ENCODE measurements around the gene SMURF2.

The SMURF2 gene

GRCh38 chr17:64503821-64504768 is 158.0 kb downstream of the SMURF2 start:
- no peak for DNase-seq (ENCODE audit: low read depth, low spot score)

DNA sequence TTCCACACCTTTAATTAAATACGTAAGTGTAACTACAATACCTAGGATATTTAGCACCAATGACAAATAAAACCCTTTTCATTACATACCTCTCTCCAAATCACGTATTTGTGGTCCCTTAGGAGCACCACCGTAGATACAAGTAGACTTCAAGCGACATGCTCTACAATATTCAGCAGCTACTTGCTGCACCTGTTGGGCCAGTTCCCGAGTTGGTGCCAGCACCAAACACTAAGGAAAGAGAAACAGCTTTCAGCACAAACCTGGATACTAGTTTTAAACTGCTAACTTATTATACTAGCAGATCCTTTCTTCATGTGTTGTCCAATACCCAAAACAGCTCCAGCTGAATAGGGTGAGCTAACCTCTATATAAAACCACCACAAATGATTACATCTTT is 158.8 kb downstream of the SMURF2 start:
- no peak for DNase-seq (ENCODE audit: low read depth, low spot score)

DNA sequence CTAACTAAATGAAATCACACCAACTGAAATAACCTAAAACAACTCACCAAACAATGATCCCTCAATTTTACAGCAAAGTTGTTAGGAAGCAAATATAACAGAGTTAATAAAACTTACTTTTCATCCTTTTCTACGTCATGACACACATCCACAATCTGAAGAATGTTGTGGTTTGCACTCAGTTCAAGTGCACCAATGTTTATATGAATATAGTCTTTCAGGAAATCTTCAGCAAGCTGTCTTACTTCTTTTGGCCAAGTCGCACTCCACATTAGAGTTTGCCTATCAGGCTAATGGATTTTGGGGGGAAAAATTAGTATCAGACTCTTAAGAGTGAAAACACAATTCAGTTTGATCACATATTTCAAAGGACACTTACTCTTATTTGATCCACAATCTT is 159.3 kb downstream of the SMURF2 start:
- no peak for DNase-seq (ENCODE audit: low read depth, low spot score)

DNA sequence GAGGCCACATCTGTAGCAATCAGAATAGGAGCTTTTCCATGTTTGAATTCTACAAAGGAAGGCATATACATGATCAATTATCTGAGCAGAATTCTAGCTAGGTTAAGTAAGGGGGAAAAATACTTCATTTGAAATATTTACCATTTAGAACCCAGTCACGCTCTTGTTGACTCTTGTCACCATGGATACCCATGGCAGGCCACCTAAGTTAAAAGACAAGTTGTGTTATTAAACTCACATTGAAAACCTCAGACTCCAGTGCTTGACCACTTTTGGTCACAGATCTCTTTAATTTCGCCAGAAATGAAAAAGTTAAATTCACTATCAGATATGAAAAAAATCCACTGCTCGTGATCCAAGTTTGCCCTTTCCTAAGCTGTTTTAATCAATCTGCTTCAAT is 160.1 kb downstream of the SMURF2 start:
- DNase-seq (ENCODE audit: low read depth, low spot score) = no peak

DNA sequence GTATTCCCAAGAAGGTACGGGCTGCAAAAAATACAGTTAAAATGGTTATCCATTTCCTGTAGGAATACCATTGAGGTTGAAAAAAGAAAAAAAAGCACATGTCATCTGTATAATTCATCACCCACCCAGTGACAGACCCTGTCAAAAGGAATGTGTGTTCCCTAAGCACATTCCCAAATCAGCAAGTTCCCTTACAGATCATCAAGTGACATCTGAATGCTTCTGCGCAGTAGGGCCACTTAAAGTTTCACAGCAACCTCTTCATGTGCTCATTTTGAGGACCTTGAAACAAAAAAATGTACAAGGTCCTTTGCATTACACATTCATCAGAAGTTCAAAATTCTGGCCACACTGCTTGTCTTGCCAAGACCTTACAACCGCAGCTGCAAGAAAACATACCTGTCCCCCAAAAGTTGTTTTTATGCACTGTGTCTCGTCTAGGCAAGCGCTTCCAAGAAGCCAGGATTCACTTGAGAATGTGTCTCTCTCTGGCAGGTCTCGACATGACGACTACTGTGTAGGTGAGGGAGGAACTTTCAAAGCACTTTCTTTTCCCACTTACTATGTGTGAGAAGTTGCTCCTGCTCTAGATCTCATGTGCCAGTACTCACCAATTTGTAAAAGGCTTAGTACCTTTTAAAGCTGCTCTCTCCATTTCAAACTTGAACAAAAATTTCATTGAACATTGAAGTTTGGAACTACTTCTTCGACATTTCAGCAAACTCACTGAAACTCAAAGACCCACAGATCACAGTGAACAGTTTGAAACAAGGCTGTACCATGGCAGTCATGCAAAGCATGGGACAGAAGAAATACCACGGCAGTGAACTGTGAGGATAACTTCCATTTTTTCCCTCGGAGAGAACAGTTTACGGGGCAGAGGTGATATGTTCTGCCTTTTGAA is 161.0 kb downstream of the SMURF2 start:
- no peak for DNase-seq (ENCODE audit: low read depth, low spot score)

GRCh38 chr17:64500487-64500859 is 161.6 kb downstream of the SMURF2 start:
- no peak for DNase-seq (ENCODE audit: low read depth, low spot score)

- DNase-seq (ENCODE audit: low read depth, low spot score) = no peak
These were observed 162.2 kb downstream of the SMURF2 start for GRCh38 chr17:64499805-64500486.

DNA sequence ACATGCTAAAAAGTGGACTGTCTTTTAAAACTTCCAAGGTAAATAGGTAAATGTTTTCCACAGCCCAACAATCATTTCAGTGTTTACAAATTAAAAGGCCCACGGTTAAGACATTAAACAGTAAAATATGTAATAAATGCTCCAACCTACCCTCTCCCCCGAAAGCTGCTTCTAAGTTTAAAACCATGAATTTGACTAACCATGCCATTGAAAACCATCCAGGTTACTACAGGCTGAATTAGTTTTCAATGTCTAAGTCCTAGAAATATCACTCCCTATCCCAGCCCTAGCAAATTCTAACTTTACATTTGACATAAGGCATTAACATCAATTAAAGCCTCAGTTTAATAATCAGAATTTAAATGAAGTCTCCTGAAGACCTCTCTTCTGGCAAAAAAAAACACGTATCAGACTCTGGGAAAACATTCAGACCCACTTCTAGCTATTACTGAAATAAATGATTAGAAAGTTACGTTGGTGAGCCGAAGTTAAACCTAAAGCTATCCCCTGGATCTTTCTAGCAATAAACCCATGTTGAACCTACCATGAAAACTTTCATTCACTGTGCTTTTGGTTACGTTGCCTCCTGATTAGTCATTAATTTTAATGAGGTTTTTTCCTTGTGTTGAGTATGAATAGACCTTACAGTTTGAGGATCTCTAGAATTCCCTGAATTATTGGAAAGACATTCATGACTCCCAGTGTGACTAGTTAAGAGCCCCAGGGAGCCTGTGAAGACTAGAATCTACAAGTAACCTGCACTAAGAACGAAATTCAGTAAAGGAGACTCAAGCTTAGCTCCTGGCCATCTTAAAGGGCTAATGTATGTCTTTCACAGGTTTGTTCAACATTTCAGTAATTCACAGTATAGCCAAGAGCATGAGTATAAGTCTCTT is 163.6 kb downstream of the SMURF2 start:
- DNase-seq (ENCODE audit: low read depth, low spot score) = no peak

- DNase-seq (ENCODE audit: low read depth, low spot score) = no peak
These were observed 164.5 kb downstream of the SMURF2 start for GRCh38 chr17:64497565-64498035.

DNA sequence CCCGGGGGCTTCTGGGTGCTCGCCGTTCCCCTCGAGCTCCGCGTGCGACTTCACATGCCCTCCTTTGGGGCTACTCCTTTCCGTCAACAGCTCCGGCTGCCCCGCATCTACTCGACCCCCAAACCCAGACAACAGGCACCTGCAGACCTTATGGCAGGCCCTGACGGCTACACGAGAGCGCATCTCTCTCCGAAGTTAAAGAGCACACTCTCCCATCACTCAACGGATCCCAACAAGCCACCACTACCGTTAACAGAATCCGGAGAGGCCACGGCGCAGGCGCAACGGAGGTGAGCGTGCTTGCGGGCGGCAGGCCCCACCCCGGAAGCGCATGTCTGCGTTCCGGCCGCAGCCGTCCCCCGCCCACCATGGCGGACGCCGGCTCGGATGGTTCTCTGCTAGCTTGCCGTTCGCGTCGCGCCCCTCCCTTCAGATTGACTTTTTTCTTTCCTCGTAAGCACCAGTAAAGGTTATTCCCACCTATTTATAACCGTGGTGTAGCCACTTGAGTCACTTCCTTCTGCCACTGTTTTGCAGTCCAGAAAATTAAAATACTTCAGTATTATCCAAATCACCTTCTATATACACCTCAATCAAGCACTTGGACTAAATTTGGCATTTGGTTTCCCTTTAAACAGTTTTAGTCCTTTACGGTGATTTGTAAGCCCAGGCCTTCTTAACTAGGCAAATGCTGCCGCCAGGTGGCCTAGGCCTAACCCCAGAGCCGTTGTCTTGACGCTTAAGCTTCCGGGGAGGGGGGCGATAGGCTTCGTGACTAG is 165.1 kb downstream of the SMURF2 start, which contains the start of gene POLG2:
Gene POLG2 (minus strand): TSS at position 269 of the 779 bp plus-strand sequence. CDS start 86 bp downstream, at position 183.
- peak; percentile 89 for DNase-seq (ENCODE audit: low read depth, low spot score)

DNA sequence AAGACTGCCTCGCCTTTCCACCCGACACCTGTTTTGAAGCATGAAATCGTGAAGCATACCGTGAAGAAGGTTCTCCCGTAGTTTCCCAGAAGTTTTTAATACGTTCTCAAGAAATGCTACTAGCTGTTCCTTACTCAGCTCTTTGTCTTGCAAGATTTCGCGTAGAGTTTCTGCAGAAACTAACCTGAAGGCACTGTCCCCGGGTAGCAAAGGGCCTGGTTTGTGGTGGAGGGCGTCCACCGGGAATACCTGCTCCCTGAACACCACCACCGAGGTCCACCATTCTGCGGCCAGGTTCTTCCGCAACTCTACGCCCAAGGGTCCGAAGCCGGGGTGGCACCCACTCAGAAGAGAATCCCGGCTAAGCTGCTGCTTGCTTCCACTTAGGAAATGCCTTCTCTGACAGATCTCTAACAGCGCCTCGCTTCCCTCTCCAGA is 165.7 kb downstream of the SMURF2 start:
- DNase-seq (ENCODE audit: low read depth, low spot score) = no peak
